Natural killer cell (primary cell): ENCODE measurements around the gene RHOG. TPM values are rescaled to one million over a fixed set of nuclear protein-coding genes. Genes with fewer than 3 reads are reported as not detected.

ENCODE experiments used
- ATAC-seq, 3 donors: fragments of 150-1000 bp in 2 of 3; fragments of 200-7000 bp in 1 of 3; cut with Tn5 transposase; 1 replicate in 1 of 3; 2 replicates in 2 of 3; pipeline ENCODE4 v1.10.0; 2021; ENCODE audit warnings: mild to moderate bottlenecking in 2 of 3, moderate library complexity in 2 of 3
- DNase-seq, 2 donors: peaks; one replicate each; pipeline versions ENCODE4 v3.0.0 to v3.0.0-alpha.2; 2013 to 2021; ENCODE audit warnings: mixed read lengths in 1 of 2
- H3K27ac ChIP-seq: one replicate; pipeline ENCODE4 v1.5.1; 2013; ENCODE audit warnings: mild to moderate bottlenecking, low read length
- H3K27me3 ChIP-seq: one replicate; pipeline ENCODE4 v1.6.1; 2013; ENCODE audit warnings: low read length; ENCODE audit not compliant: control insufficient read depth, insufficient read depth
- H3K36me3 ChIP-seq: one replicate; pipeline ENCODE4 v1.6.1; 2013; ENCODE audit warnings: low read length; ENCODE audit not compliant: control insufficient read depth, insufficient read depth
- H3K4me1 ChIP-seq: one replicate; pipeline ENCODE4 v1.6.1; 2013; ENCODE audit warnings: low read length; ENCODE audit not compliant: control insufficient read depth, insufficient read depth
- H3K4me3 ChIP-seq: one replicate; pipeline ENCODE4 v1.5.1; 2013; ENCODE audit warnings: low read length
- H3K9me3 ChIP-seq: one replicate; pipeline ENCODE4 v1.6.1; 2013; ENCODE audit warnings: low read length; ENCODE audit not compliant: control insufficient read depth, insufficient read depth
- H3K27ac Mint-ChIP-seq, 2 donors: one replicate each; pipeline ENCODE4 v1.8.0; 2022; ENCODE audit warnings: mild to moderate bottlenecking in 2 of 2, mixed read lengths in 2 of 2, moderate library complexity in 1 of 2
- H3K27me3 Mint-ChIP-seq, 2 donors: one replicate each; pipeline ENCODE4 v1.8.0; 2022; ENCODE audit warnings: low read depth in 2 of 2, mixed read lengths in 2 of 2
- H3K36me3 Mint-ChIP-seq: one replicate; pipeline ENCODE4 v1.8.0; 2022; ENCODE audit warnings: mixed read lengths
- H3K4me1 Mint-ChIP-seq, 2 donors: one replicate each; pipeline ENCODE4 v1.8.0; 2022; ENCODE audit warnings: mixed read lengths in 2 of 2
- H3K4me3 Mint-ChIP-seq: one replicate; pipeline ENCODE4 v1.8.0; 2022; ENCODE audit warnings: mild to moderate bottlenecking, moderate library complexity, mixed read lengths
- H3K9me3 Mint-ChIP-seq, 2 donors: one replicate each; pipeline ENCODE4 v1.8.0; 2022; ENCODE audit warnings: mixed read lengths in 2 of 2
- WGBS: methylation state at CpG from one replicate; pipeline ENCODE4 v1.1.7; 2013; ENCODE audit warnings: missing lambda C conversion rate; ENCODE audit not compliant: insufficient coverage; 5-methylcytosine and 5-hydroxymethylcytosine counted together
- intact Hi-C: fragments of 100-400 bp; cut with micrococcal nuclease; formaldehyde crosslinking; loops from one replicate; pipeline ENCODE4 v1.14.2; 2022
- total RNA-seq, 4 donors: library from RNA; stranded (reverse); fragments of 120-200 nt in 1 of 4; gene quantifications; one replicate each; pipeline versions ENCODE4 v1.2.3 to v1.2.4, GENCODE V29; 2013 to 2022
- TF ChIP-seq, protein P1 (sequence below): fragments of 200-600 bp; IDR thresholded peaks from one replicate; pipeline ENCODE4 v1.8.0; 2022; ENCODE audit warnings: antibody characterized with exemption

RHOG gene
- total RNA-seq, 3 donors from 2014 or later (not counting 1 experiment from before 2014, with no cell fraction given): 114 to 145 (median 137) TPM

DNA sequence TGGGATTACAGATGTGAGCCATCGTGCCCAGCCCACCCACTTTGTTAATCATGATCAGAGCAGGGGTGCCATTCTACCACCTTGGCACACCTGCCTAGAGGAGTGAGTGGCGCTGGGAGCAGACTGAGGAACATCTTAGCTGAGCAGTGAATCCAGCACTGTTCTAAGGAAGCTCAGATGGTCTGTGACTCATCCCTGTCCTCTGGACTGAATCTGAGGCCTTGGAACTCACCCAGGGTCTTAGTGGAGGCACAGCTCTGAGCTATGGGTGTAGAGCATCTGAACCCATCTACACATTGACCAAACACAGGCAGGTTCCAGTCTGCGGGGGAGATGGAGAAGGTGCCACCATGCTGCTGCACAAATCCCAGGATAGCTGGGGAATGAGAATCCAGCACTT, 17.5 kb downstream of the RHOG start:
- no peaks in the 10 kb centered on the region for H3K36me3 Mint-ChIP-seq
- ATAC-seq: no peak
- no peak overlapping the region for H3K27ac ChIP-seq
- H3K27ac Mint-ChIP-seq: peak overlapping the region; percentile 48 to 85
- WGBS: 97% methylated on average over 3 of the region's 3 CpGs
- TF ChIP-seq, protein P1, sequence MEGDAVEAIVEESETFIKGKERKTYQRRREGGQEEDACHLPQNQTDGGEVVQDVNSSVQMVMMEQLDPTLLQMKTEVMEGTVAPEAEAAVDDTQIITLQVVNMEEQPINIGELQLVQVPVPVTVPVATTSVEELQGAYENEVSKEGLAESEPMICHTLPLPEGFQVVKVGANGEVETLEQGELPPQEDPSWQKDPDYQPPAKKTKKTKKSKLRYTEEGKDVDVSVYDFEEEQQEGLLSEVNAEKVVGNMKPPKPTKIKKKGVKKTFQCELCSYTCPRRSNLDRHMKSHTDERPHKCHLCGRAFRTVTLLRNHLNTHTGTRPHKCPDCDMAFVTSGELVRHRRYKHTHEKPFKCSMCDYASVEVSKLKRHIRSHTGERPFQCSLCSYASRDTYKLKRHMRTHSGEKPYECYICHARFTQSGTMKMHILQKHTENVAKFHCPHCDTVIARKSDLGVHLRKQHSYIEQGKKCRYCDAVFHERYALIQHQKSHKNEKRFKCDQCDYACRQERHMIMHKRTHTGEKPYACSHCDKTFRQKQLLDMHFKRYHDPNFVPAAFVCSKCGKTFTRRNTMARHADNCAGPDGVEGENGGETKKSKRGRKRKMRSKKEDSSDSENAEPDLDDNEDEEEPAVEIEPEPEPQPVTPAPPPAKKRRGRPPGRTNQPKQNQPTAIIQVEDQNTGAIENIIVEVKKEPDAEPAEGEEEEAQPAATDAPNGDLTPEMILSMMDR: no peak
- peaks cover 33 to 34% of the 10 kb centered on the region in 2 donors for H3K4me1 Mint-ChIP-seq
- no peaks in the 10 kb centered on the region for H3K9me3 ChIP-seq
- no peak for DNase-seq
- peaks cover 20% of the 10 kb centered on the region for H3K4me1 ChIP-seq
- H3K4me3 ChIP-seq: no peak overlapping the region
- intact Hi-C loops: no loop called here
- H3K36me3 ChIP-seq: peaks cover 29% of the 10 kb centered on the region
- H3K9me3 Mint-ChIP-seq: no peaks in the 10 kb centered on the region
- H3K4me3 Mint-ChIP-seq: no peak overlapping the region
- H3K27me3 ChIP-seq: no peaks in the 10 kb centered on the region
- no peaks in the 10 kb centered on the region for H3K27me3 Mint-ChIP-seq

DNA sequence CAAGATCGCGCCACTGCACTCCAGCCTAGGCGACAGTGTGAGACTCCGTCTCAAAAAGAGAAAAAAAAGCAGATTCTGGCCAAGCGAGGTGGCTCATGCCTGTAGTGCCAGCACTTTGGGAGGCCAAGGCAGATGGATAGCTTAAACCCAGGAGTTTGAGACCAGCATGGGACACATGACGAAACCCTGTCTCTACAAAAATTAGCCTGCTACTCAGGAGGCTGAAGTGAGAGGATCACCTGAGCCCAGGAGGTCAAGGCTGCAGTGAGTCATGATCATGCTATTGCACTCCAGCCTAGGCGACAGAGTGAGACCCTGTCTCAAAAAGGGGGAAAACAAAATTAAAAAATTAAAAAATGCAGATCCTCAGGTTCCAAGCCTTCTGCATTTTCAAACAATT, 18.4 kb downstream of the RHOG start:
- Mint-ChIP-seq H3K27ac (no peak overlapping the region), H3K27me3 (no peaks in the 10 kb centered on the region), H3K9me3 (no peaks in the 10 kb centered on the region), H3K36me3 (no peaks in the 10 kb centered on the region), H3K4me1 (peaks cover 24 to 29% of the 10 kb centered on the region in 2 donors), H3K4me3 (no peak overlapping the region)
- no peak overlapping the region for H3K27ac ChIP-seq
- intact Hi-C loops: no loop called here
- 97% methylated on average over 7 of the region's 7 CpGs for WGBS
- H3K4me1 ChIP-seq: peaks cover 20% of the 10 kb centered on the region
- H3K4me3 ChIP-seq: no peak overlapping the region
- no peaks in the 10 kb centered on the region for H3K9me3 ChIP-seq
- no peaks in the 10 kb centered on the region for H3K27me3 ChIP-seq
- H3K36me3 ChIP-seq: peaks cover 19% of the 10 kb centered on the region
- DNase-seq (no peak), ATAC-seq (no peak)
- TF ChIP-seq, protein P1: no peak

DNA sequence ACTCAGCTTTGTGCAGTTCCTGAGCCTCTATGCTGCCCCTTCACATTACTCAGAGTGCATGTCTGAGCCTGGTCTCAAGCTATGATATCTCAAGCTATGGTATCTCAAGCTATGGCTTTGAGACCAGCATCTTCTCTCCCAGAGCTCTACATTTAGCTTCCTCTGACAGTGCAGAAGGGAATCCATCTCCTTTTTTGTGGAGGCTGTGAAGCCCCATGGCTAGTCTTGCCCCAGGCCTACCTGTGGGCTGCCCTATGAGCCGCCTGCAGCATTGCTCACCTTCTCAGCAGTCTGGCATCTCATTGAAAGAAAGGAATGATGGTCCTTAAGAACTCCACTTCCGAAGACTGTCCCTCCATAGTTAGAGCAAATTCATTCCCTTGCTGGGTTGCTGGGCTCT, 19.8 kb downstream of the RHOG start:
- TF ChIP-seq, protein P1: no peak
- DNase-seq: no peak
- Mint-ChIP-seq H3K27ac (no peak overlapping the region), H3K4me3 (no peak overlapping the region), H3K9me3 (no peaks in the 10 kb centered on the region), H3K36me3 (no peaks in the 10 kb centered on the region), H3K27me3 (no peaks in the 10 kb centered on the region), H3K4me1 (peaks cover 18% of the 10 kb centered on the region in 2 donors)
- intact Hi-C loops: no loop called here
- H3K9me3 ChIP-seq: no peaks in the 10 kb centered on the region
- 100% methylated on average over 2 of the region's 2 CpGs for WGBS
- H3K4me1 ChIP-seq: peaks cover 17% of the 10 kb centered on the region
- no peak for ATAC-seq
- H3K4me3 ChIP-seq: no peak overlapping the region
- H3K36me3 ChIP-seq: peaks cover 5% of the 10 kb centered on the region
- no peak overlapping the region for H3K27ac ChIP-seq
- no peaks in the 10 kb centered on the region for H3K27me3 ChIP-seq

DNA sequence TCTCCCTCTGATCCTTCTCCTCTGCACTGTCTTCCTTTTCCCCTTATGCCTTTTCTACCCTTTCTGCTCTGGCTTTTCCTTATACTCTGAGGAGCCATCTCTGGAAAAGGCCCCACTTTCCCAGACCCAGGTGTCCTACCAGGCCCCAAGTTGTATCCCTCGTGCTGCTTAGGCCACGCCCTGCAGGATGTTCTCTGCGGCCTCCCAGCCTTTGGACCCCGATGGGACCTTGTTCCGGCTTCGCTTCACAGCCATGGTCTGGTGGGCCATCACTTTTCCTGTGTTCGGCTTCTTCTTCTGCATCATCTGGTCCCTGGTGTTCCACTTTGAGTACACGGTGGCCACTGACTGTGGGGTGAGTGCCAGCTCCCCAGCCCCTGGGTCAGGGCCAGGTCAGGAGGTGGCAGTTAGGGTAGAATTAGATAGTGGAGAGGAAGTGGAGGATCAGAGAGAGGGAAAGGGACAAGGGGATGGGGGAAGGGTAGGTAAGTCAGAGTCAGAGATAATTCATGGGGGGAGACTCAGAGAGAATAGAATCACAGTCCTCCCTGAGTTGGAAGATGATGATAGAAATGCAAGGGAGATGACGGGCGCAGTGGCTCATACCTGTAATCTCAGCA, 23.5 kb downstream of the RHOG start:
- H3K4me3 ChIP-seq: no peak overlapping the region

More for the DNA sequence above, 23.5 kb downstream of the RHOG start:
- WGBS: 92% methylated on average over 10 of the region's 10 CpGs
- H3K4me3 Mint-ChIP-seq: no peak overlapping the region
- H3K9me3 ChIP-seq: no peaks in the 10 kb centered on the region
- H3K36me3 ChIP-seq: no peaks in the 10 kb centered on the region
- H3K36me3 Mint-ChIP-seq: no peaks in the 10 kb centered on the region
- no peaks in the 10 kb centered on the region for H3K27me3 ChIP-seq
- H3K27me3 Mint-ChIP-seq: no peaks in the 10 kb centered on the region
- no peaks in the 10 kb centered on the region for H3K4me1 ChIP-seq
- no peaks in the 10 kb centered on the region for H3K4me1 Mint-ChIP-seq
- H3K9me3 Mint-ChIP-seq: no peaks in the 10 kb centered on the region
- DNase-seq (no peak), ATAC-seq (no peak)
- intact Hi-C loops: no loop called here
- H3K27ac ChIP-seq: no peak overlapping the region
- TF ChIP-seq, protein P1: no peak
- no peak overlapping the region for H3K27ac Mint-ChIP-seq
